PC-3 (cell line): ENCODE measurements around the gene EVL. TPM values are rescaled to one million over a fixed set of nuclear protein-coding genes. Genes with fewer than 3 reads are reported as not detected.

Experiments
- ATAC-seq: fragments of 200-7000 bp; cut with Tn5 transposase; 2 replicates; pipeline ENCODE4 v1.9.1; 2020; ENCODE audit warnings: mild to moderate bottlenecking, moderate library complexity
- BruUV-seq: library from RNA; stranded (reverse); fragments of 400-500 nt; replicated peaks from 2 replicates; lab custom pipeline; 2021; lab: Mats Ljungman, UMichigan
- CTCF ChIA-PET: fragments of 300-600 bp; sonication (Branson Sonifier 250); formaldehyde crosslinking; loops from one replicate; lab custom pipeline; 2022; ENCODE audit warnings: antibody characterized with exemption; lab: Charles Lee
- POLR2A ChIA-PET: fragments of 300-600 bp; sonication (Branson Sonifier 250); formaldehyde crosslinking; loops from one replicate; lab custom pipeline; 2022; ENCODE audit warnings: antibody characterized with exemption; ENCODE audit not compliant: unreplicated experiment; lab: Charles Lee
- DNase-seq: peaks from one replicate; pipeline ENCODE4 v3.0.0-alpha.2; 2015
- H2AFZ ChIP-seq: fragments of 300-600 bp; sonication (generic); 2 replicates; pipeline ENCODE4 v1.6.0; 2016; ENCODE audit warnings: antibody characterized with exemption, low read length
- H3F3A ChIP-seq: fragments of 300-600 bp; sonication (generic); one replicate; pipeline ENCODE4 v1.6.0; 2017; ENCODE audit warnings: antibody characterized with exemption, low read length, control low read depth, mild to moderate bottlenecking; ENCODE audit not compliant: unreplicated experiment
- H3K27ac ChIP-seq: fragments of 300-600 bp; sonication (generic); 2 replicates; pipeline ENCODE4 v1.5.1; 2016; ENCODE audit warnings: mild to moderate bottlenecking, low read length
- H3K27me3 ChIP-seq: fragments of 300-600 bp; sonication (generic); 2 replicates; pipeline ENCODE4 v1.6.1; 2016; ENCODE audit warnings: low read length, mixed read lengths
- H3K36me3 ChIP-seq: fragments of 300-600 bp; sonication (generic); 2 replicates; pipeline ENCODE4 v1.6.1; 2016; ENCODE audit warnings: low read depth, mixed run types, low read length, mixed read lengths
- H3K4me1 ChIP-seq: fragments of 300-600 bp; sonication (generic); 2 replicates; pipeline ENCODE4 v1.5.1; 2016; ENCODE audit warnings: low read length; ENCODE audit not compliant: insufficient read depth
- H3K4me2 ChIP-seq: fragments of 300-600 bp; sonication (generic); 2 replicates; pipeline ENCODE4 v1.6.0; 2016; ENCODE audit warnings: low read length
- H3K4me3 ChIP-seq: fragments of 300-600 bp; sonication (generic); 2 replicates; pipeline ENCODE4 v1.5.1; 2016; ENCODE audit warnings: mild to moderate bottlenecking, low read length, mixed read lengths
- H3K79me2 ChIP-seq: fragments of 300-600 bp; sonication (generic); 2 replicates; pipeline ENCODE4 v1.6.1; 2017; ENCODE audit warnings: low read length, mixed read lengths
- H3K9ac ChIP-seq: fragments of 300-600 bp; sonication (generic); 2 replicates; pipeline ENCODE4 v1.6.0; 2016; ENCODE audit warnings: mild to moderate bottlenecking, low read length
- H3K9me2 ChIP-seq: fragments of 300-600 bp; sonication (generic); replicated peaks from 2 replicates; pipeline ENCODE4 v1.6.1; 2016; ENCODE audit warnings: mixed run types, low read length, mixed read lengths
- H3K9me3 ChIP-seq: fragments of 300-600 bp; sonication (generic); 2 replicates; pipeline ENCODE4 v1.6.1; 2016; ENCODE audit warnings: low read length, mixed read lengths
- H4K20me1 ChIP-seq: fragments of 300-600 bp; sonication (generic); 2 replicates; pipeline ENCODE4 v1.6.1; 2016; ENCODE audit warnings: low read length, mixed read lengths
- CTCF ChIP-seq: fragments of 300-600 bp; sonication (generic); conservative IDR thresholded peaks from 2 replicates; pipeline ENCODE4 v1.5.1; 2017; ENCODE audit warnings: antibody characterized with exemption, low read depth, mild to moderate bottlenecking, low read length
- EZH2 ChIP-seq: fragments of 300-600 bp; sonication (generic); IDR thresholded peaks from one replicate; pipeline ENCODE4 v1.6.1; 2017; ENCODE audit warnings: antibody characterized with exemption, mild to moderate bottlenecking, low read length; ENCODE audit not compliant: unreplicated experiment
- EZH2phosphoT487 ChIP-seq: fragments of 300-600 bp; sonication (generic); IDR thresholded peaks from 2 replicates; pipeline ENCODE4 v1.6.1; 2018; ENCODE audit warnings: mild to moderate bottlenecking, antibody characterized with exemption, low read length, borderline replicate concordance
- intact Hi-C: fragments of 100-400 bp; cut with micrococcal nuclease; formaldehyde crosslinking; loops from 2 replicates; pipeline ENCODE4 v1.9.0; 2023
- total RNA-seq: library from RNA; depleted of rRNA; stranded (reverse); fragments of >200 nt; gene quantifications from 2 replicates; pipeline ENCODE4 v1.2.3, GENCODE V29; 2014

EVL gene
- total RNA-seq, 1 experiment from 2014 or later = 26.5 TPM

GRCh38 chr14:100045642-100046344, 19.4 kb upstream of the EVL start:
- H2AFZ ChIP-seq = no peak overlapping the region
- H3K36me3 ChIP-seq = no peaks in the 10 kb centered on the region
- intact Hi-C loops = no loop called here
- no peak overlapping the region for H3K9ac ChIP-seq
- CTCF ChIA-PET = no interaction called here
- no peaks in the 10 kb centered on the region for H3K4me1 ChIP-seq
- H3K27ac ChIP-seq = no peak overlapping the region
- no TSS peak for BruUV-seq
- no peak overlapping the region for H3K4me2 ChIP-seq
- no peaks in the 10 kb centered on the region; the same call in 1 of the 2 replicates for H3K79me2 ChIP-seq
- DNase-seq (no peak), ATAC-seq (no peak)
- H3K9me3 ChIP-seq = no peaks in the 10 kb centered on the region
- TF ChIP-seq EZH2 (no peak), EZH2phosphoT487 (no peak), CTCF (no peak)
- H4K20me1 ChIP-seq = no peaks in the 10 kb centered on the region
- H3F3A ChIP-seq = no peaks in the 10 kb centered on the region
- POLR2A ChIA-PET = no interaction called here
- no peaks in the 10 kb centered on the region for H3K27me3 ChIP-seq
- H3K4me3 ChIP-seq = no peak overlapping the region
- H3K9me2 ChIP-seq = no peaks in the 10 kb centered on the region

- no peak overlapping the region for H2AFZ ChIP-seq
Observed at GRCh38 chr14:100047600-100047999, 17.6 kb upstream of the EVL start.

More at GRCh38 chr14:100047600-100047999, 17.6 kb upstream of the EVL start:
- DNase-seq (no peak), ATAC-seq (no peak)
- intact Hi-C loops = no loop called here
- no peaks in the 10 kb centered on the region for H3K36me3 ChIP-seq
- BruUV-seq = no TSS peak
- no peaks in the 10 kb centered on the region for H3K9me3 ChIP-seq
- H3K4me3 ChIP-seq = no peak overlapping the region
- ChIA-PET POLR2A (no interaction called here), CTCF (no interaction called here)
- H3K79me2 ChIP-seq = no peaks in the 10 kb centered on the region; the same call in 1 of the 2 replicates
- no peak overlapping the region for H3K9ac ChIP-seq
- no peaks in the 10 kb centered on the region for H3F3A ChIP-seq
- H3K4me1 ChIP-seq = no peaks in the 10 kb centered on the region
- no peak overlapping the region for H3K27ac ChIP-seq
- H4K20me1 ChIP-seq = no peaks in the 10 kb centered on the region
- TF ChIP-seq CTCF = no peak
- TF ChIP-seq EZH2phosphoT487 = no peak
- TF ChIP-seq EZH2 = no peak
- H3K9me2 ChIP-seq = no peaks in the 10 kb centered on the region
- no peak overlapping the region for H3K4me2 ChIP-seq
- H3K27me3 ChIP-seq = no peaks in the 10 kb centered on the region
